Mesendoderm (in vitro differentiated cells): ENCODE results near the gene MYCN.
"Not testable (repeated sequence)": the region's sequence is repeated elsewhere in the genome, so short reads cannot be mapped to it uniquely, and the experiment has no call there.

Source experiments
- DNase-seq: peaks from one replicate; pipeline ENCODE4 v3.0.0; 2013
- H2AK5ac ChIP-seq: 2 replicates; pipeline ENCODE4 v1.6.1; 2013; ENCODE audit warnings: low read length, inconsistent platforms
- H2BK120ac ChIP-seq: 2 replicates; pipeline ENCODE4 v1.6.1; 2013; ENCODE audit warnings: low read depth, mild to moderate bottlenecking, low read length, moderate library complexity, mixed read lengths
- H2BK15ac ChIP-seq: replicated peaks from 2 replicates; pipeline ENCODE4 v1.6.1; 2013; ENCODE audit warnings: low read depth, mild to moderate bottlenecking, moderate library complexity
- H2BK5ac ChIP-seq: 2 replicates; pipeline ENCODE4 v1.6.1; 2013; ENCODE audit warnings: low read length, inconsistent platforms
- H3K18ac ChIP-seq: 2 replicates; pipeline ENCODE4 v1.6.1; 2013; ENCODE audit warnings: mild to moderate bottlenecking, low read length, mixed read lengths
- H3K23ac ChIP-seq: one replicate; pipeline ENCODE4 v1.6.1; 2013; ENCODE audit warnings: low read length
- H3K27ac ChIP-seq: 2 replicates; pipeline ENCODE4 v1.5.1; 2013; ENCODE audit warnings: low read depth, mild to moderate bottlenecking, inconsistent platforms, low read length, moderate library complexity
- H3K27me3 ChIP-seq: 2 replicates; pipeline ENCODE4 v1.6.1; 2013; ENCODE audit warnings: low read length, control low read depth, mild to moderate bottlenecking, inconsistent platforms; ENCODE audit not compliant: insufficient read depth, poor library complexity
- H3K36me3 ChIP-seq: 2 replicates; pipeline ENCODE4 v1.6.1; 2013; ENCODE audit warnings: low read length, inconsistent platforms; ENCODE audit not compliant: control insufficient read depth, insufficient read depth
- H3K4ac ChIP-seq: one replicate; pipeline ENCODE4 v1.6.1; 2013; ENCODE audit warnings: low read depth, mild to moderate bottlenecking, low read length, moderate library complexity
- H3K4me1 ChIP-seq: 2 replicates; pipeline ENCODE4 v1.6.1; 2013; ENCODE audit warnings: low read depth, low read length, inconsistent platforms; ENCODE audit not compliant: control insufficient read depth
- H3K4me2 ChIP-seq: 2 replicates; pipeline ENCODE4 v1.6.1; 2013; ENCODE audit warnings: low read length
- H3K4me3 ChIP-seq: 2 replicates; pipeline ENCODE4 v1.5.1; 2013; ENCODE audit warnings: mild to moderate bottlenecking, low read length
- H3K56ac ChIP-seq: one replicate; pipeline ENCODE4 v1.6.1; 2013; ENCODE audit warnings: low read length
- H3K79me1 ChIP-seq: 2 replicates; pipeline ENCODE4 v1.6.1; 2013; ENCODE audit warnings: low read length, inconsistent platforms
- H3K79me2 ChIP-seq: 2 replicates; pipeline ENCODE4 v1.6.1; 2013; ENCODE audit warnings: mild to moderate bottlenecking, low read length; ENCODE audit not compliant: control insufficient read depth, insufficient read depth
- H3K9ac ChIP-seq: 2 replicates; pipeline ENCODE4 v1.6.1; 2013; ENCODE audit warnings: low read length, inconsistent platforms
- H4K5ac ChIP-seq: one replicate; pipeline ENCODE4 v1.6.1; 2013; ENCODE audit warnings: low read length
- H4K8ac ChIP-seq: one replicate; pipeline ENCODE4 v1.6.1; 2013; ENCODE audit warnings: low read depth, mild to moderate bottlenecking, control low read depth, low read length, moderate library complexity
- WGBS: extraction: QIAGEN DNeasy Blood & Tissue Kit; methylation state at CpG from one replicate; pipeline ENCODE4 v1.1.7; 2013; ENCODE audit warnings: low lambda C conversion rate, missing lambda C conversion rate; ENCODE audit not compliant: insufficient coverage; ENCODE audit errors: extremely low coverage; 5-methylcytosine and 5-hydroxymethylcytosine counted together

The MYCN gene

GRCh38 chr2:15950088-15950952, 10.0 kb downstream of the MYCN start:
- H3K79me2 ChIP-seq, result peaks cover 9% of the 10 kb centered on the region
- no CpG with 5 or more reads among the region's 5 CpGs for WGBS
- no peaks in the 10 kb centered on the region for H3K4me1 ChIP-seq
- H2BK5ac ChIP-seq, result no peak overlapping the region
- no peak overlapping the region for H3K4me2 ChIP-seq
- no peak overlapping the region for H3K27ac ChIP-seq
- no peak overlapping the region for H3K4ac ChIP-seq
- no peak overlapping the region for H2BK120ac ChIP-seq
- no peaks in the 10 kb centered on the region for H3K27me3 ChIP-seq
- peaks cover 5% of the 10 kb centered on the region for H3K36me3 ChIP-seq
- H4K5ac ChIP-seq, result no peak overlapping the region
- no peak overlapping the region for H3K18ac ChIP-seq
- no peak overlapping the region for H3K4me3 ChIP-seq
- no peak overlapping the region for H2AK5ac ChIP-seq
- H3K56ac ChIP-seq, result no peak overlapping the region
- no peak overlapping the region for H3K23ac ChIP-seq
- no peak for DNase-seq
- peaks cover 10% of the 10 kb centered on the region for H3K79me1 ChIP-seq
- no peak overlapping the region for H4K8ac ChIP-seq
- no peak overlapping the region for H2BK15ac ChIP-seq
- no peak overlapping the region for H3K9ac ChIP-seq

- not testable (repeated sequence) for H4K5ac ChIP-seq, H2BK120ac ChIP-seq, H3K79me2 ChIP-seq, H3K23ac ChIP-seq, H2BK5ac ChIP-seq, H3K4me2 ChIP-seq, H3K79me1 ChIP-seq, H3K4me1 ChIP-seq, H2BK15ac ChIP-seq, H3K4ac ChIP-seq, H3K56ac ChIP-seq, H3K18ac ChIP-seq, H3K36me3 ChIP-seq, H2AK5ac ChIP-seq, H3K27me3 ChIP-seq, H3K27ac ChIP-seq, H4K8ac ChIP-seq, H3K4me3 ChIP-seq, H3K9ac ChIP-seq, DNase-seq
- no CpG with 5 or more reads among the region's 11 CpGs for WGBS
These were observed 11.6 kb downstream of the MYCN start for GRCh38 chr2:15951936-15952335.

- Histone ChIP-seq H2AK5ac (no peak overlapping the region), H2BK15ac (no peak overlapping the region), H3K79me2 (no peaks in the 10 kb centered on the region), H3K56ac (no peak overlapping the region), H3K9ac (no peak overlapping the region), H3K36me3 (no peaks in the 10 kb centered on the region), H4K8ac (no peak overlapping the region), H2BK120ac (no peak overlapping the region), H4K5ac (no peak overlapping the region), H3K4me3 (no peak overlapping the region), H2BK5ac (no peak overlapping the region), H3K4ac (no peak overlapping the region), H3K4me2 (no peak overlapping the region), H3K27me3 (no peaks in the 10 kb centered on the region), H3K18ac (no peak overlapping the region), H3K23ac (no peak overlapping the region), H3K4me1 (no peaks in the 10 kb centered on the region), H3K27ac (no peak overlapping the region), H3K79me1 (no peaks in the 10 kb centered on the region)
- DNase-seq, result no peak
- WGBS, result no CpG with 5 or more reads among the region's 10 CpGs
These were observed 12.2 kb downstream of the MYCN start for GRCh38 chr2:15952451-15953146.

- no peaks in the 10 kb centered on the region for H3K36me3 ChIP-seq
- no peak overlapping the region for H2AK5ac ChIP-seq
- no peak overlapping the region for H3K4me2 ChIP-seq
- H4K5ac ChIP-seq, result no peak overlapping the region
- H3K23ac ChIP-seq, result no peak overlapping the region
- H3K56ac ChIP-seq, result no peak overlapping the region
- H3K27ac ChIP-seq, result no peak overlapping the region
- H2BK5ac ChIP-seq, result no peak overlapping the region
- no peaks in the 10 kb centered on the region for H3K27me3 ChIP-seq
- no peak overlapping the region for H3K4me3 ChIP-seq
- peaks cover 2% of the 10 kb centered on the region for H3K4me1 ChIP-seq
- no peak overlapping the region for H2BK15ac ChIP-seq
- H3K79me2 ChIP-seq, result no peaks in the 10 kb centered on the region
- H4K8ac ChIP-seq, result no peak overlapping the region
- no peak overlapping the region for H3K18ac ChIP-seq
- no peak overlapping the region for H3K9ac ChIP-seq
- DNase-seq, result no peak
- no peak overlapping the region for H2BK120ac ChIP-seq
- H3K4ac ChIP-seq, result no peak overlapping the region
- no peaks in the 10 kb centered on the region for H3K79me1 ChIP-seq
- no CpG with 5 or more reads among the region's 6 CpGs for WGBS
These were observed 12.8 kb downstream of the MYCN start for GRCh38 chr2:15953147-15953630.

- no peak overlapping the region for H3K18ac ChIP-seq
- H4K8ac ChIP-seq, result no peak overlapping the region
- H3K27me3 ChIP-seq, result no peaks in the 10 kb centered on the region
- no peak overlapping the region for H3K4me2 ChIP-seq
- H3K36me3 ChIP-seq, result no peaks in the 10 kb centered on the region
- H3K56ac ChIP-seq, result no peak overlapping the region
- no peak overlapping the region for H4K5ac ChIP-seq
- no peak overlapping the region for H3K23ac ChIP-seq
- no peak overlapping the region for H2BK15ac ChIP-seq
- no peak overlapping the region for H3K27ac ChIP-seq
- no peak overlapping the region for H3K4me3 ChIP-seq
- no peaks in the 10 kb centered on the region for H3K79me2 ChIP-seq
- no peak overlapping the region for H2BK120ac ChIP-seq
- no peak overlapping the region for H2BK5ac ChIP-seq
- no CpG with 5 or more reads among the region's 6 CpGs for WGBS
- no peak overlapping the region for H2AK5ac ChIP-seq
- H3K4me1 ChIP-seq, result peaks cover 2% of the 10 kb centered on the region
- no peak overlapping the region for H3K9ac ChIP-seq
- no peaks in the 10 kb centered on the region for H3K79me1 ChIP-seq
- no peak overlapping the region for H3K4ac ChIP-seq
- DNase-seq, result no peak
These were observed 13.7 kb downstream of the MYCN start for GRCh38 chr2:15953891-15954680.
